DMS153 treated with DMSO at 0.1 percent for 48 hours (cell line): ENCODE data around the gene UACA.

Source experiments
- DNase-seq: peaks from one replicate; lab custom pipeline; 2025; ENCODE audit not compliant: unreplicated experiment; lab: John Stamatoyannopoulos, UW

Gene UACA

GRCh38 chr15:70783610-70784022 lies 20.3 kb upstream of the UACA start:
- DNase-seq = no peak

- no peak for DNase-seq
Observed at GRCh38 chr15:70783041-70783440, 19.7 kb upstream of the UACA start.

GRCh38 chr15:70781236-70781635 lies 17.9 kb upstream of the UACA start:
- DNase-seq = no peak

GRCh38 chr15:70778258-70779076 lies 15.1 kb upstream of the UACA start:
- DNase-seq = no peak

- DNase-seq = no peak
Observed at GRCh38 chr15:70777170-70777926, 14.0 kb upstream of the UACA start.

GRCh38 chr15:70775160-70775559 lies 11.8 kb upstream of the UACA start:
- no peak for DNase-seq

- DNase-seq = no peak
Observed at GRCh38 chr15:70772402-70772801, 9.0 kb upstream of the UACA start.

GRCh38 chr15:70770863-70771262 lies 7.5 kb upstream of the UACA start:
- no peak for DNase-seq

GRCh38 chr15:70768257-70768883 lies 5.0 kb upstream of the UACA start:
- DNase-seq = no peak

- DNase-seq = no peak
Observed at GRCh38 chr15:70767667-70768066, 4.3 kb upstream of the UACA start.

- no peak for DNase-seq
Observed at GRCh38 chr15:70766597-70766996, 3.2 kb upstream of the UACA start.

- no peak for DNase-seq
Observed at GRCh38 chr15:70765504-70766281, 2.3 kb upstream of the UACA start.

- no peak for DNase-seq
Observed at GRCh38 chr15:70763950-70764730, 782 bp upstream of the UACA start.

GRCh38 chr15:70762469-70763119 lies 764 bp downstream of the UACA start:
- no peak for DNase-seq

- no peak for DNase-seq
Observed at GRCh38 chr15:70761931-70762468, 1.4 kb downstream of the UACA start.

GRCh38 chr15:70761046-70761445 lies 2.3 kb downstream of the UACA start:
- no peak for DNase-seq

GRCh38 chr15:70758790-70759462 lies 4.4 kb downstream of the UACA start:
- DNase-seq = no peak

- DNase-seq = no peak
Observed at GRCh38 chr15:70757627-70758026, 5.7 kb downstream of the UACA start.

GRCh38 chr15:70754862-70755261 lies 8.5 kb downstream of the UACA start:
- DNase-seq = no peak
